Amygdala (tissue), 56 donors: ENCODE results near the gene FMNL2.
"Not testable (repeated sequence)": the region's sequence is repeated elsewhere in the genome, so short reads cannot be mapped to it uniquely, and the experiment has no call there.

Experiments
- DNase-seq, 56 donors: peaks; one replicate each; lab custom pipeline; 2025; lab: John Stamatoyannopoulos, UW

Gene FMNL2

GRCh38 chr2:152335016-152335725 is at the start of gene FMNL2:
Gene FMNL2, plus strand, starts transcription at chr2:152335174.
- DNase-seq: peak in 55 of 56 donors; percentile 54 to 91 (median 82)

- DNase-seq: no peak
Observed at GRCh38 chr2:152292991-152293390, 42.0 kb upstream of the FMNL2 start.

DNA sequence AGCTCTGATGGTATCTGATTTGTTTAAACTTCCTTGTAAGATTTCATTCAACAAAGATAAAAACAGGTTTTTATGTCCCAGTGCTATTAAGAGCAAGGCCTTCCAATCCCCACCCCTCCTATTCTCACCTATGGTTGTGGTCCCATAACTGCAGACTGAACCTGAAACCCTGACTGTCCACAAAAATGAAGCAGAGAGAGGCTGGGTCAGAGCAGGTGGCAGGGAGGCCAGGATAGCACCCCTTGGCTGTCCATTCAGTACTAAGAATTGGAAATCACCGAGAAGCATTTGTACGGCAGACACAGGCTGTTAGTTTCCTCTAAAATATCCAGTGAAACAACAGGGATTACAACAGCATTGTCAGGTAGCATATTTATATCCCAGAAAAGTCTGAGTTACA is 37.3 kb upstream of the FMNL2 start:
- DNase-seq: no peak

- no peak for DNase-seq
Observed at GRCh38 chr2:152298754-152299153, 36.2 kb upstream of the FMNL2 start.

- no peak for DNase-seq
Observed at GRCh38 chr2:152301131-152301530, 33.8 kb upstream of the FMNL2 start.

DNA sequence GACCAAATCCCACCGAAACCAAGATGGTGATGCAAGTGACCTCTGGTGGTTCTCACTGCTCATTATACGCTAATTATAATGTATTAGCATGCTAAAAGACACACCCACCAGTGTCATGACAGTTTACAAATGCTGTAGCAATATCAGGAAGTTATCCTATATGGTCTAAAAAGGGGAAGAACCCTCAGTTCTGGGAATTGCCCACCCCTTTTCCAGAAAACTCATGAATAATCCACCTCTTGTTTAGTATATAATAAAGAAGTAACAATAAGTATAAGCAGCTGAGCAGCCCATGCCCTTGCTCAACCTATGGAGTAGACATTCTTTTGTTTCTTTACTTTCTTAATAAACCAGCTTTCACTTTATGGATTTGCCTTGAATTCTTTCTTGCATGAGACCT is 31.0 kb upstream of the FMNL2 start:
- no peak for DNase-seq

GRCh38 chr2:152304836-152305235 is 30.1 kb upstream of the FMNL2 start:
- no peak for DNase-seq

DNA sequence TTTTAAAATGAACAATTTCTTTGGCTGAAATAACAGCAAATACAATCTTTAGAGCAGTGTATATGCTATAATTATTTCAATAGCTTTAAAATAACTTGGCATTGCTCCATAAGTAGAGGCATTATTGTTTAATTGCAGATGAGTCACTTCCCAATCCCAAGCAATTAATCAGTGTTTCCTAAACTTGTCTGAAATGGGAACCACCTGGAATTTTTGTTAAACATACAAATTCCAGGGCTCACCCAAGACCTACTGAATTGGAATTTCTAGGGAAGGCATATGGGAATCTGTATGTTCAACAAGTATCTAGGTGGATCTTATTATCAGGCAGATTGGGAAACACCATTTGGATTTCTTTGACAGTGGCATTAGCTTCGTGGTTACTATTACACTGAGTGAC is 27.1 kb upstream of the FMNL2 start:
- no peak for DNase-seq

- no peak for DNase-seq
Observed at GRCh38 chr2:152309352-152310214, 25.4 kb upstream of the FMNL2 start.

- no peak for DNase-seq
Observed at GRCh38 chr2:152319822-152320570, 15.0 kb upstream of the FMNL2 start.

DNA sequence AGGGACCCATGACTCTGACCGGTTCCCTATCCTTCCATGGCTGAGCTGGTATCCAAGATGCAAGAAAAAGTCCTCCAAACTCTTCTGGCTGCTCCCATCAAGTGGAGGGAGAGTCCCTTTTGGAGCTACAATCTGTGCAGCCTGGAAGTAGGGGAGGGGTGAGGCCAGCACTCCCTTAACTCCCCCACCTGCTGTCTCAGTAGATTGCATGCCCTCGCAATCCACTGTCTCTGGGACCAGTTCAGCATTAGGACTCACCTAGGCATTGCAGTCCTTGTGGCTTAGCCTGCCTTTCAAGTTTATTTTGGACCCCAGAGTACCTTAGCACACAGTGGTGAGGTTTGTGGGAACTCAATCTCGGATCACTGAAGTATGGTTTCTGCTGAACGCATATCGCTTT is 14.2 kb upstream of the FMNL2 start:
- no peak for DNase-seq

DNA sequence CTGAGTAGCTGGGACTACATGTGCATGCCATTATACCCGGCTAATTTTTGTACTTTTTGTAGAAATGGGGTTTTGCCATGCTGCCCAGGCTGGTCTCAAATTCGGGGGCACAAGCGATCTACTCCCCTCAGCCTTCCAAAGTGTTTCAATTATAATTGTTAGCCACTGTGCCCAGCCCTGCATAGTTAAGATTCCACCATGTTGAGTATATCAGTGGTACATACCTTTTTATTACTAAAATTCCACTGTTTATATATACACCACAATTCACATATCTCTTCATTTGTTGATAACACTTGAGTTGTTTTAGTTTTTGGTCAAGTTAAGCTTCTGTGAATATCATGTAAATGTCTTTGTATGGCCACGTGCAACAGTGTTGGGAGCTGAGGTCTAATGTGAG is 12.8 kb upstream of the FMNL2 start:
- no peak for DNase-seq

DNA sequence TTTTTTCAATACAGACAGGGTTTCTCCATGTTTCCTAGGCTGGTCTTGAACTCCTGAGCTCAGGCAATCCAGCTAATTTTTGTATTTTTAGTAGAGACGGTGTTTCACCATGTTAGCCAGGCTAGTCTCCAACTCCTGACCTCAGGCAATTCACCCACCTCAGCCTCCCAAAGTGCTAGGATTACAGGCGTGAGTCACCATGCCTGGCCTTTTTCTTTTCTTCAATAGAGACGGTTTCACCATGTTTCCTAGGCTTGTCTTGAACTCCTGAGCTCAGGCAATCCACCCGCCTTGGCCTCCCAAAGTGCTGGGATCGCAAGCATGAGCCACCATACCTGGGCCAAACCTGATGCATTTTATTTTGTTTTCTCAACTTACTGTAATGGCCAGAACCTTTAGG is 9.8 kb upstream of the FMNL2 start:
- not testable (repeated sequence) for DNase-seq

- no peak for DNase-seq
Observed at GRCh38 chr2:152326710-152327109, 8.3 kb upstream of the FMNL2 start.

DNA sequence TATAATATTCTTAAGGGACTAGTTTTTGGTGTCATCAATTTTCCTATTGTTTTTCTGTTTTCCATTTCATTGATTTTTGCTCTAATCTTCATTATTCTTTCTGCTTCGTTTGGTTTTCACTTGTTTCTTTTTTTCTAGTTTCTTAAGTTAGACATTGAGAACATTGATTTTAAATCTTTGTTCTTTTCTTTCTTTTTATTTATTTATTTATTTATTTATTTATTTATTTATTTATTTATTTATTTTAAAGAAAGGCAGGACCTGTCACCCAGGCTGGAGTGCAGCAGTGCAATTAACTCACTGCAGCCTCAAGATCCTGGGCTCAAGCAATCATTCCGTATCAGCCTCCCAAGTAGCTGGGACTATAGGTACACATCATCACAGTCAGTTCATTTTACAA is 7.0 kb upstream of the FMNL2 start:
- no peak for DNase-seq

- no peak for DNase-seq
Observed at GRCh38 chr2:152330235-152330866, 4.6 kb upstream of the FMNL2 start.

- no peak for DNase-seq
Observed at GRCh38 chr2:152334701-152335015, 316 bp upstream of the FMNL2 start.

DNA sequence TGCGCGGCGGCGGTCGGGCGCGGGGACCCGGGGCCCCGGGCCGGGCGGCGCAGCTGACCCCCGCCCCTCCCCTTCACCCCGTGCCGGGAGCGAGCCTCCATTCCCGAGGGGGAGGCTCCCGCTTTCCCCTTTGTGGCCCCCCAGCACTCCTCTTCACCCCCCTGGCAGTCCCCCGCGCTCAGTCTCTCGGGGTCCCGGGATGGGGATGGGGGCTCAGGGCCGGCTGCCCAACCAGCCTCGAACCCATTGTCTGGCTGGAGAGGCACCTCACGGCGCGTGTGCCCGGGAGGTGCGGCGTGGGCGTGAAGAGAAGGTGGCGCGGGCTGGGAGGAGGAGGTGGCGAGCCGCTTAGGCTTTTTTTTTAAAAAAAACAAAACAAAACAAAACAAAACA is 748 bp downstream of the FMNL2 start:
- DNase-seq: peak in 10 of 56 donors; percentile 21 to 68 (median 52)

- DNase-seq: peak in 51 of 56 donors; percentile 6 to 82 (median 42)
Observed at GRCh38 chr2:152336119-152336853, 1.3 kb downstream of the FMNL2 start.

GRCh38 chr2:152336854-152337510 is 2.0 kb downstream of the FMNL2 start:
- DNase-seq: peak in 30 of 56 donors; percentile 3 to 67 (median 40)
